SHP77 (cell line): ENCODE data around the gene USP20.
A peak's percentile ranks its signal among the peaks of the same experiment; 100 is the strongest.

Experiments used
- DNase-seq, 2 experiments: peaks; one replicate each; lab custom pipeline; 2025; lab: John Stamatoyannopoulos, UW

The USP20 gene

DNA sequence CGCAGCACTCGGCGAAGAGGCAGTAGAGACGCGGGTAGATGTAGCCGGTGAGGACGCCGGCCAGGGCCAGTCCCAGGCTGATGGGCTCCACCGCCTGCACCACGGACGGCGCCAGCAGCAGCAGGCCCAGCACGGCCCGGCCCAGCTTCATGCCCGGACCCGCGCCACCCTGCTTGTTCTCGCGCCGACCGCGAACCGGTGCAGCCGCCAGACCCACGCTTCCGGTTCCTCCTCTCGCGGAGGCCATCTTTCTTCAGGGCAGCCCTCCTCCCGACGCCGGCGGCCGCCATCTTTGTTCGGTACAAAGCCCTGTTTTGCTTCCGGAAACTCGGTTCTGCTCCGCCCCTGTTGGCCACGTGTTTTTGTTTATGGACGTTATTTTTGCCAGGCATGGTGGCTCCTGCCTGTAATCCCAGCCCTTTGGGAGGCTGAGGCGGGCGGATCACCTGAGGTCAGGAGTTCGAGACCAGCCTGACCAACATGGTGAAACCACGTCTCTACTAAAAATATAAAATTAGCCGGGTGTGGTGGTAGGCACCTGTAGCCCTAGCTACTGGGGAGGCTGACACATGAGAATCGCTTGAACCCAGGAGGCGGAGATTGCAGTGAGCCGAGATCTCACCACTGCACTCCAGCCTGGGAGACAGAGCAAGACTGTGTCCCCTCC, 11.2 kb upstream of the USP20 start, which contains the start of gene TOR1A:
Gene TOR1A, minus strand, starts transcription at position 202 of the 667 bp plus-strand sequence. Its CDS starts 51 bp downstream, at position 151.
- DNase-seq, result peak; percentile 92 to 96

DNA sequence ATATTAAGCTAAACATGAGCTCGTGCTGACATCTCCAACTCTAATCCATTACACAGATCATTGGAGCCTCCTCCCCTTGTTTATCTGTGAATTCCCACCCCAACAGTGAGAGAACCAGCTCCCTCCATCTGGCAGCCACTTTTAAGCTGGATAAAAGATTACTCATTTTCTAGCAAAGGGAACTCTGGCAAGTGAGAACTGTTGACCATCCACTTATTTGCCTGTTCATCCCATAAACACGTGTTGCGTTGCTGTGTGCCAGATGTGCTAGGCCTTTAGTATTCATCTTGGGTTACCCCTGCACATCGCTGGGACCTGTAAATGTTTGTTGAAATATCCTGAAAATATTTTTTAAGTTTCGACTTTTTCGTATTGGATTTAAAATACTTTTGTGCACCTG, 8.9 kb upstream of the USP20 start:
- no peak for DNase-seq

DNA sequence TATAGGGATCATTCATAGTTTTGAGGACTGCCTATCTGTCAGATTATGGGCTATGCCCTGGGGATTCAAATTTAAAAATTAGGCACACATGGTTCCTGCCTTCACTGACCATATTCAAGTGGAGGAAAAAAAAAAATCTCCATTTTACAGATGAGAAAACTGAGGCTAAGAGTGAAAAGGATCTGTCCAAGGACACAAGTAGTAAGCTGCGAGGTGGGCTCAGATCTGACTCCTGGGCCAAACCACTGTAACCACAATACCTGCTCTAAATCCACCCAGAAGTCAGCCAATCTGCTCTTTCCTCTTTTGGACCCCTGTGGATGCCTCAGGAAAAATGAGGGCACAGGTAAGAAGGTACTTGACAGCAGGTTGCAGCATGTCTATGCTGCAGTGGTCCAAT, 8.5 kb upstream of the USP20 start:
- no peak for DNase-seq

DNA sequence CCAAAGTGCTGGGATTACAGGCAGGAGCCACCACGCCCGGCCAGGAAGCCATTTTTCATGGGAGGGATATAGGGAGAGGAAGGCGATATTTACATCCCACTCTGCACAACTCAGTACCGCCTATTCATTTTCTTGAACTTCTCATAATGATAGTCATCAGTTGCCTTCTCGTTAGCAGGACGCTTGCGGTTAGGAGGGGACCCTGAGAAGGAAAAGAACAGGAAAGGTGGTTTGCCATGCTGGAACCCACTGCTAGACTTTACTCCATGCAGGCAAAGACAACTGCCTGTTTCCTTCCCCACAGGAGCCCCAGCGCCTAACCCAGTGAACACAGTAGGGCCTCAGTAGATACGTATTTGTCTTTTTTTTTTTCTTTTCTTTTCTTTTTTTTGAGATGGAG, 7.2 kb upstream of the USP20 start:
- DNase-seq, result no peak

DNA sequence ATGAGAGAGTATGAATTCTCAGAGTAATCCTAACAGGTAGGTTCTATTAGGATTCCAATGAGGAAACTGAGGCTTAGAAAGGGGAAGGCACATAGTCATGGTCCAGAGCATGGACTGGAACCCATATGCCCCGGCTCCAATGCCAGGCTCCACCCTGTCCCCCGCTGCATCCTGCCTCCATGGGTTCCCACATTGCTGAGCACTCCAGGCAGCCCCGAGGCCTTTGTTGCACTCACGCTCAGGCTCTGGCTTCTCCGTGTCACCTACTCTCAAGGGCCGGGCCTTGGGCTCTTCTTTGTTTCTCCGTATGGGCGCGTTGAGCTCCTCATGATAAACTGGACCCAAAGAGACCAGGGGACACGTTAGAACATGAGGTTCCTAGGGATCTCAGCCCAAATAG, 6.3 kb upstream of the USP20 start:
- no peak for DNase-seq

DNA sequence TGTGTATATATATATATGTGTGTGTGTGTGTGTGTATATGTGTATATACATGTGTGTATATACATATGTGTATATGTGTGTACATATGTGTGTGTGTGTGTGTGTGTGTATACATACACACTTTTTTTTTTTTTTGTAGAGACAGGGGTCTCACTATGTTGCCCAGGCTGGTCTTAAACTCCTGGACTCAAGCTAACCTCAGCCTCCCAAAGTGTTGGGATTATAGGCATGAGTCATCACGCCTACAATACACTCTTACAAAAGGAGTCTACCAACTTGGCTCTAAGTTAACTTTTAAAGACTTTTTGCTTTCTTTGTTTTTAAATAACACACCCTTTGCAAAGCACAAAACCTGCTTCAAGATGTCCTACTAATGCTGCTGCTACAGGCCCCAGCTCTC, 2.3 kb upstream of the USP20 start:
- DNase-seq, result no peak

DNA sequence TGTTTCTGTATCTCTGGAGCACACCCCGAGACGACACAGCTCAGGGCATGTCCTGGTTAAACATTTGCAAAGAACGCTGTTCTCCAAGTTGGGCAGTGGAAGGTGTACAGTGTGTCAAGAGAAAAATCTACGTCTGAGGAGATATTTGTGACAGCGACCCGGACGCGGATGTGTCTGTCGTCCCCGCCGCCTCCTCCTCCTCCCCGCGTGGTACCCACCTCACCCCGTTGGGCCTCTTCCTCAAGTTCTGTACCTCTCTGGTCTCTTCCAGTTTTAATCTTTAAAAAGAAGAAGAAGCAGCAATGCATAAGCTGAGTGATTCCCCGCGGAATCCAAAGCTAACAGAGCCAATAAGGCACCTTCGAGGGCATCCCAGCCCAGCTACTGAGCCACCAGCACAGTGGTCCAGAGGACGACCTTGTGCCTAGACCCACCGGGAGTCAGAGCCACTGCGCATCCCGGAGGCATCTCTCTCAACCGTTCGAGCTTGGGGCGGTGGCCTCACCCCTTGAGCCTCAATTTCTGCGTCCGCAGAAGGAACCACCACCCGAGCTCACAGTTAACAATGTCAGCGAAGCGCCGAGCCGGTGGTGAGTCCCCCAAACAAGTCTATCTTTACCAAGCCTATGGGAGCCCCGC, 650 bp upstream of the USP20 start:
- no peak for DNase-seq

DNA sequence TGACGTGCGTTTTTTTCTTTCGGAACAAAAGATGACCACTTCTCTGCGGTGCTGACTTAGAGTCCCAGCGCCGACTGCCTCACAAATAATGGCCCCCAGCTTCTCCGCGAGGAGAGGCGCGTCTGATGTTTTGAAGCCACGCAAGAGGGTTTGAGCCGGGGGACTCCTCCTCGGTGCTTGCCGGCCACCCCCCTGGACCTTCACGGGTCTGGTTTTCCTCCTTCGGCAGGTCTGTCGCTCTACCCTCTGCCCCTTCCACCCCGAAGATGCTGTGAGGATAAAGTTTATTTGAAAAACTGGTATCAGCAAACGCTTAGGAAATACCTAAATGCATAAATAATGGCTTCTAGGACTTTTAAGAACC, 584 bp downstream of the USP20 start:
- DNase-seq, result no peak

DNA sequence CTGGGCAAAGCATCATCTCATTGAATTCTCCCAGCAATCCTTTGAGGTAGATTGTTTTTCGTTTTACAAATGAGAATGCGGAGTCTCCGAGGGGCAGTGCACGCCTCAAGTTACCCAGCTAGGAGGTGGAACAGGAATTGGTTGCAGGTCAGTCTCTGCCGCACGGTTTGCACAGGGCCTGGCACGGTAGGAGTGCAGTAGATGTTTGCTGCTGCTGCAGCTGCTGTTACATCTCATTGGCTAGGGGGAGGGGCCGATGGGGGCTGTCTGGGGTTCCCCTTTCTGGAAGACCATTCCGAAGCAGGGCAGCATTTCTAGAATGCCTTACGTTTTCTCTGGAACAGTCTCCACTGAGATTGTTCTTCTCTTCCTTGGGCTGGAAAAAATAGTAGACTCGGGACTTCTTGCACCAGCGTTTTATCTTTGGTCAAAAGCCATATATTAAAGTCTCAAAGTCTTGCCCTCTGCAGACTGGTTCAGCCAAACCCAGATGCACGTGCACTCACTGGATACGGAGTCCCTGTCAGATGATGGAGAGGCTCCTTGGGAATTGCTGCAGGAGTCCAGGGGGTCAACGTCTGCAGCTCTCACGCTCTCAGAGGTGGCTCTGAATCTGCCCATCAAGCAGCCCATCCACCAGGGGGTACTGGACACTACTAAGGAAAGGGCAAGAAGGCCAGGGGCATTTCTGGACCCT, 1.2 kb downstream of the USP20 start:
- DNase-seq, result peak in 1 of 2 experiments; percentile 11

DNA sequence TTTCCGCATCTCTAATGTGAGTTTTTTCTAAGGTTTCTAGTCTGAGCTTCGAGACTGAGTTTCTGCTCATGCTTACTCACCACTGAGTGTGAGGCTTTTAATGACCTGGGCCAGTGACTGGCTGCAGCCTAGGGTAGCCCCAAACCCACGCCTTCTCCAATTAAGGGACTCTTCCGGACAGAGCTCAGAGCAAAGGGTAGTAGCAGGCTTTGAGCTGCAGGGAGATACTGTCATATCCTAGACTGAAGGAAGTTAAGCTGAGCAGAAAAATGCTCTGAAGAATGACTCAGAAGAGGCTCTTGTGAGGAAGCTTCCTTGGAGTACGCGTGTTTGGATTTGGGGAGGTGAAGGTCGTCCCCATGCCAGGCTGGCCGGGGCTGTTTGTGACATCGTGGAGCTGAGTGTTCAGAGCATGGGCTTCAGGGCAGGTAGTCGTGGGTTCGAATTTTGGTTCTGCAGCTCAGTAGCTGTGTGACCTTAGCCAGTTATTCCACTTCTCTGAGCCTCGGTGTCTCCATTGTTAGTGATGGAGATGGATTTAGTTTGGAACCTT, 3.5 kb downstream of the USP20 start:
- DNase-seq, result no peak

DNA sequence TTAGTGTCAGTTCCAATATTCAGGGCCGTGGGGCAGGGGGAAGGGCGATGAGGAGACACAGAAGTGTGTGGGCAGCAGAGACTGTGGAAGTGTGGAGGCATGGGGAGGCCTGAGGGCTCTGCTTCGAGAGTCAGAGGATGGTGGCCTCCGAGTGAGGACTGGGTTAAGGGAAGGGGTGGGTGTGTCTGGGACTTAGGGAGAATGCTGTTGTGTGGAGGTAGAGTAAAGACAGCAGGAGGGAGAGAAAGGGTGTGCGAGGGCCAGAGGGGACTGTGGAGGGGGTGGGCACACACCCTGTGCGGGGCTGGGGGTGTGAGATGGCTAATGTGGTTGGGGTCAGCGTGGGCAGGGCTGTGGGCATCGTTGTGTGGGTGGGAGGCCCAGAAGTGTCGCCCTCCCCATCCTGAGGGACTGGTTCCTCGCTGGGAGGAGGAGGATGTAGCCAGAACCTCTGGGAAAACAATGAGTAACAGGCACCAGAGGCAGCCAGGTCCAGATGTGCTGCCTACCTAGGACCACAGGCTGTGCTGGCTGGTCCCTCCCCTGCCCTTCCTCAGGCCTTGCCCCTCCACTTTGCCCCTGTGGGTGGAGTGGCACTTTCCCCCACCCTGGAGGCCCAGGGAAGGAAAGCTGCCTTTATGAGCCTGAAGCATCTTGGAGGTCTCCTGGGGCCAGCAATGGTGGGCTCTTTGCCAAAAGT, 4.2 kb downstream of the USP20 start:
- no peak for DNase-seq

DNA sequence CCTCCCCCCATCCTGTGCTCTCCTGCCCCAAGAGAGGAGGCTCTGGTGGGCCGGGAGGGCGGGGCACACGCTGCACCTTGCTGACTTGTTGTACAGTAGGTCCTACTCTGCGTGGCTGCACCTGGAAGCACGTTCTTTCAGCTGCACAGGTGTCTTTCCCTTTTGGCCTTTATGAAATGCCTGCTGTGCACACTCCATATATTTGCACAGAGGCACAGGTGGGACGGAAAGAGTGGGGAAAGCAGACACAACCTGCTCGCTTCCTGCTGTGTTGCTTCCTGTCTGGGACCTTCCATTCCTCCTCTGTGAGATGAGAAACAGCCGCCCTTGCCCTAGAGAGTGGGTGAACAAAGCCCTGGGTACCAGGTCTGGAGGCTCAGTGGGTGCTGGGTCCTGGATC, 4.8 kb downstream of the USP20 start:
- DNase-seq, result peak; percentile 61 to 71

DNA sequence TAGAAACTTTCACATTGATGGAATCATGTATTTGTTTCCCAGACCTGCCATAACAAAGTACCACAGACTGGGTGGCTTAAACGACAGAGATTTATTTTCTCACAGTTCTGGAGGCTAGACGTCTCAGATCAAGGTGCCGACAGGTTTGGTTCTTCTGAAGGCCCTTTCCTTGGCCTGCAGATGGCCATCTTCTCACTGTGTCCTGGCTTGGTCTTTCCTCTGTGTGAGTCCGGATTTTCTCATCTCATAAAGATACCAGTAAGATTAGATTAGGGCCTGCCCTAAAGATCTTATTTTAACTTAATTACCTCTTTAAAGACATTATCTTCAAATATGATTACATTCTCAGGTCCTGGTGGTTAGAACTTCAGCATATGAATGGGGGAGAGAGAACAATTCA, 5.8 kb downstream of the USP20 start:
- no peak for DNase-seq

DNA sequence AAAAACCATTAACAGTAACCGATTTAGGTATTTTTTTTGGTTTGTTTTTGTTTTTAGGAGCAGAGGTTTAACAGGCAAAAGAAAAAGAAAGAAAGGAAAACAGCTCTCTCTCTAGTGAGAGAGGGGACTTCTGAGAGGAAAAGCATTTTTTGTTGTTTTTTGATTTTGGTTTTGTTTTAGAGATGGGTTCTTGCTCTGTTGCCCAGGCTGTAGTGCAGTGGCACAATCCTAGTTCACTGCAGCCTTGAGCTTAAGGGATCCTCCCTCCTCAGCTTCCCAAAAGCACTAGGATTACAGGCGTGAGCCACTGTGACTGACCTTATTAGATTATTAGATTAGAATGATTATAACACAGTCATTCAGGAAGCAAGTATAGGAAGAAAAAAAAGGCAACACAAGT, 10.1 kb downstream of the USP20 start:
- DNase-seq, result no peak

DNA sequence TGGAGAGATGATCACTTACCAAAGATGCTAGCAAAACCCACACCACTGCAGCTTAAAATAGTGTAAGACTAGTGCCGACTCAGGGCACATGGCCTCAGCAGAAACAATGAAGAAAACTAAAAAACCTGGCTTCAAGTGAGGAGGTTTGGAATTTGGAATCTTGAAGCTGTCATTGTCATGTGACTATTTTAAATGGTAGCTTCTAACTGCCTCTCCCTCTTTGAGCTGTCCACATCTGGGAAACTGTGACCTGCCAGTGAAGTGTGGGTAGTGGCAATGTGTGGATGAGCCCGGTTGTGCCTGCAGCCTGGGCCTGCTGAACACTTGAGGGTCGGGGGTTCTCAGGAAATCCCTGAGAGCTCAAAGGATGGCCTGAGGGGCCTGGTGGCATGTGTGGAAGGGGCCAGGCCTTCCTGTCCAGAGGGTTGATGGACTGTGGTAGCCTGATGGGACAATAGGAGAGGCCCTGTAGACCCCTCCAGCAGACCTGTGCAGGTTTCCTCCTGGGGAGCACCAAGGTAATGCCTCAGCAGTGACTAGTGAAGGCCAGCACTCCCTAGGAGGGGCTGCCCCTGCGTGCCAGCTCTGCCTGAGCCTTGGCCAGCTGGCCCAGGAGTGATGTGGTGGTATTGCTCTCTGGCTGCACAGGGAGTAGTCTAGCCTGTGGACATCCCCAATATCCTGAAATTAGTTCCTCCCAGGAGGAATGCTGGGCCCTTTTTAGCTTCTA, 13.6 kb downstream of the USP20 start:
- DNase-seq, result no peak

DNA sequence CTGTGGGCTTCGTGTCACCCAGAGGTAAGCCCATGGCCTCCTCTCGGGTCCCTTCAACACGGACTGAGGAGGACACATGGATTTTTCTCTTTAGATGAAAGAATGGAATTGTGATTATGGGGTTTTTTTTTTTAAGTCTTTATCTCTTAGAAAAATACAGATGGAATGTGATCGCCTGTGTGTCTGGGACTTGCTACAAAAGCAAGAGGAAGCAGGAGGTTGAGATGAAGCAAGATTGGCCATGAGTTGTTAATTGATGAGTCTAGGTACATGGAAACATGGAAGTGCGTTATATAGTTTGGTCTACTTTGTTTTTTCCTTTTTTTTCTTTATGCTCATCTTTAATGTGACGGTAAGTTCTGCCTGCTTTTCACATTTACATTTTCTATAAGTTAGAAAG, 14.6 kb downstream of the USP20 start:
- DNase-seq, result no peak

DNA sequence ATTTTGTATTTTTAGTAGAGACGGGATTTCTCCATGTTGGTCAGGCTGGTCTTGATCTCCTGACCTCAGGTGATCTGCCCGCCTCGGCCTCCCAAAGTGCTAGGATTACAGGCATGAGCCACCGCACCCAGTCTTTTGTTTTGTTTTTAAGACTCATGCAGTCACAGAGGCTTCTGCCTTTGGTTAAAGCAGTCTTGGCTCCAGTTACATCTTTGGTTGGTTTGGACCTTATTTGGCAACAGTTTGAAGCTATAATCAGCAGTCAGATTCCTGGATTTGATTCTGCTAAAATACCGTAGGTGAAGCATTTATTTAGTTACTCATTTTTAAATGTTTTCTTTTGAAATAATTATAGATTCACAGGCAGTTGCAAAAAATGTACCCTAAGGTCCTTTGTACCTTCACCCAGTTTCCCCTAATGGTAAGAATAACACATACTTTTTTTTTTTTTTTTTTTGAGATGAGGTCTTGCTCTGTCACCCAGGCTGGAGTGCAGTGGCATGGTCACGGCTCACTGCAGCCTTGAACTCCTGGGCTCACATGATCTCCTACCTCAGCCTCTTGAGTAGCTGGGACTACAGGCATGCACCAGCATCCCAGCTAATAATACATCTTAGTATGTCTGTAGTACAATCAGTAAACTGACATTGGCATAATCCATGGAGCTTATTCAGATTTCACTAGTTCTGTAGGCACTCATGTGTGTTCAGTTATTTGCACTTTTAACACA, 15.7 kb downstream of the USP20 start:
- DNase-seq, result no peak

DNA sequence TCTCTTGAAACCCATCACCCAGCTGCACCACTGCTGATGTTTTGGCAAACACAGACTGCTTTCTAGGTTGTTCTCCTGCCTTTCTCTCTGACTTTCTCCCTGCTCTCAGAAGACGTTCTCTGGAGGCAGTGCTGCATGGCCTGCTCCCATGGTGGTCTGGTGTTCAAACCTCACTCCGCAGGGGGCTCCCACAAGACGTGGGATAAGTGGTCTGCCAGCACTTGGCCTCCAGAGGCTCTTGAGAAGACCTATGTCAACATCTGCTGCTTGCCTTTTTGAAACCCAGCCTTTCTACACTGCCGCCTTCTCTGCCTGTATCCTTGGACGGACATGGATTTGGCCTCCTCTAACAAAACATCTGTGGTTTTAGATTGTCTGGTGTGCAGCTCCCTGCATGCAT, 16.6 kb downstream of the USP20 start:
- DNase-seq, result no peak

DNA sequence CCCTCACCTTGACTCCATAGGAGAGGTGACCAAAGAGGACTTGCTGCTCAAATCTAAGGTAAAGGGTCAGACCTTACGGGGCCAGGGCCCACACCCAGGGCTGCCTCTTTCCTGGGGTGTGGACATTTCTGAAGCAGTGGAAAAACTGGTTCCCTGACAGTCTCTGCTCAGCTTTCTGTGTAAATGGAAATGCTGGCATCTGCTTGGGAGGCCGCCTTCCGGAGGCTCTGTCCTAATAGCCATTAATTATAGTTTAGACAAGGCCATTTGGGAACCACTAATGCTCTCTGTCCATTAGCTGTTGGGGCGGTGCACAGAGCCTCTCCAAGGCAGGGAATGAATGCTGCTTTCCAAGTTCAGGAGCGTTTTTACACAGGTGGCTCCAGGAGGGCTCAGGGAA, 17.3 kb downstream of the USP20 start:
- no peak for DNase-seq

DNA sequence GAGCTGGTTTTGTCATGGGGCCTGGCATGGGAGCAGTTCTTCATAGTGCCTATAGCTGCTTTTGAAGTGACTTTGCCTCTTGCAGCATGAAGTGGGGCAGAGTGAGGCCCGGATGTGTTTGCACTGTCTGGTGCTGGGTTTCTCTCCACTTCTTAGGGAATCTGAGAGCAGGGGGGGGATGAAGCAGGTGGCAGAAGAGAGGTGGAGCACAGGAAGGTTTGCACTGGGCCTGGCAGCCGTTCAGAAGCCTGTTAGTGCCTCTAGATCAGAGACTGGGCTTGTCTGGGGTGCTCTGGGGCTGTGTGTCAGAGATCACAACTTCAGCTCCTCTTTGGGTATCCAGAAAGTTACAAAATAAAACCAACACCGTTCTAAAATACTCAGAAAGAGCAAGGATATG, 18.4 kb downstream of the USP20 start:
- no peak for DNase-seq

DNA sequence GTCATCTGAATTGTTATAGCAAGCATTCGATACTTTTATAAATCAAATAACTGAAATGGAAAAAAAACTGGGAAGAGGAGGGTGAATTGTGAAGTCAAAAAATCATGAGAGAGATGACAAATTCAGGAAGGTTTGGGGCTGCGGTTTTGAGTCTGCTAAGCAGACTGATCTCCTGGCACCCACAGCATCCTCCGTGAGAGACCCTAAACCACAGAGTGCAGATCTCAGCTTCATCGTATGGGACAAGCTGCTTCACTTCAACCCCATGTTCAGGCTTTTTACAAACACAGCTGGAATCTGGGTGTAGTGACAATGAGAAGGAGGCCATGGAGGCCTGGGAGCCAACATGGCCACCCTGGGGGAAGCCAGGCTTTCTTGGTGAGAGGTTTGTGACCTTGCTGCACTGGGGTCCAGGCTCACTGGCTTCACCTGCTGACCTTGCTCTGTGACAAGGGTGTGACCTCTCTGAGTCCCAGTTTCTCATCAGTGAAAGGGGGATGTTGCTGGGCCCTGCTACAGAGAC, 19.4 kb downstream of the USP20 start:
- no peak for DNase-seq
